T-helper 17 cell (primary cell): ENCODE measurements around the gene BARHL2. TPM values are rescaled to one million over a fixed set of nuclear protein-coding genes. Genes with fewer than 3 reads are reported as not detected.

Source experiments
- ATAC-seq: fragments of 150-1000 bp; cut with Tn5 transposase; 2 replicates; pipeline ENCODE4 v1.10.0; 2021; ENCODE audit warnings: mild to moderate bottlenecking, moderate library complexity
- DNase-seq, 3 donors: peaks; one replicate each; pipeline versions ENCODE4 v3.0.0 to v3.0.0-alpha.2; 2020 to 2021
- H3K9me3 ChIP-seq: one replicate; pipeline ENCODE4 v1.7.0; 2013; ENCODE audit warnings: low read length, mild to moderate bottlenecking; ENCODE audit not compliant: control insufficient read depth, poor library complexity, severe bottlenecking
- H3K27ac Mint-ChIP-seq: one replicate; pipeline ENCODE4 v1.8.0; 2022; ENCODE audit warnings: mild to moderate bottlenecking, moderate library complexity, mixed read lengths
- H3K27me3 Mint-ChIP-seq: one replicate; pipeline ENCODE4 v1.8.0; 2022; ENCODE audit warnings: mixed read lengths
- H3K36me3 Mint-ChIP-seq: one replicate; pipeline ENCODE4 v1.8.0; 2022; ENCODE audit warnings: low read depth, mixed read lengths
- H3K4me1 Mint-ChIP-seq: one replicate; pipeline ENCODE4 v1.8.0; 2022; ENCODE audit warnings: mild to moderate bottlenecking, mixed read lengths
- H3K4me3 Mint-ChIP-seq: one replicate; pipeline ENCODE4 v1.8.0; 2022; ENCODE audit warnings: mild to moderate bottlenecking, moderate library complexity, mixed read lengths
- total RNA-seq, 4 donors: library from RNA in 2 of 4; stranded (reverse) in 2 of 4; gene quantifications; one replicate each; pipeline ENCODE4 v1.2.3 and lab custom pipeline; 2022 to 2026

Gene BARHL2
- total RNA-seq, 2 donors from 2014 or later: not detected

- no peaks in the 10 kb centered on the region for H3K9me3 ChIP-seq
- no peak for DNase-seq
- Mint-ChIP-seq H3K4me3 (no peak overlapping the region), H3K36me3 (peaks cover 4% of the 10 kb centered on the region), H3K27ac (no peak overlapping the region), H3K4me1 (peaks cover 8% of the 10 kb centered on the region), H3K27me3 (peaks cover 94% of the 10 kb centered on the region)
- no peak for ATAC-seq
Measured at GRCh38 chr1:90712153-90712856, 4.8 kb downstream of the BARHL2 start.

GRCh38 chr1:90711696-90712095, 5.4 kb downstream of the BARHL2 start:
- no peak overlapping the region for H3K27ac Mint-ChIP-seq

GRCh38 chr1:90710579-90711536, 6.2 kb downstream of the BARHL2 start:
- no peak overlapping the region for H3K27ac Mint-ChIP-seq
- peaks cover 4% of the 10 kb centered on the region for H3K36me3 Mint-ChIP-seq
- H3K27me3 Mint-ChIP-seq: peaks cover 92% of the 10 kb centered on the region
- ATAC-seq (no peak), DNase-seq (no peak)
- no peaks in the 10 kb centered on the region for H3K9me3 ChIP-seq
- peaks cover 17% of the 10 kb centered on the region for H3K4me1 Mint-ChIP-seq
- H3K4me3 Mint-ChIP-seq: no peak overlapping the region

More at GRCh38 chr1:90711696-90712095, 5.4 kb downstream of the BARHL2 start:
- Mint-ChIP-seq H3K4me3 (no peak overlapping the region), H3K27me3 (peaks cover 93% of the 10 kb centered on the region), H3K36me3 (peaks cover 4% of the 10 kb centered on the region), H3K4me1 (peaks cover 14% of the 10 kb centered on the region)
- ATAC-seq: no peak
- no peak for DNase-seq
- no peaks in the 10 kb centered on the region for H3K9me3 ChIP-seq

- H3K36me3 Mint-ChIP-seq: peaks cover 6% of the 10 kb centered on the region
- H3K9me3 ChIP-seq: no peaks in the 10 kb centered on the region
Measured at GRCh38 chr1:90709535-90709934, 7.6 kb downstream of the BARHL2 start.

GRCh38 chr1:90708826-90709225, 8.3 kb downstream of the BARHL2 start:
- peaks cover 6% of the 10 kb centered on the region for H3K36me3 Mint-ChIP-seq
- peaks cover 95% of the 10 kb centered on the region for H3K27me3 Mint-ChIP-seq
- ATAC-seq (no peak), DNase-seq (no peak)
- H3K9me3 ChIP-seq: no peaks in the 10 kb centered on the region
- peaks cover 18% of the 10 kb centered on the region for H3K4me1 Mint-ChIP-seq
- H3K4me3 Mint-ChIP-seq: no peak overlapping the region
- no peak overlapping the region for H3K27ac Mint-ChIP-seq

More at GRCh38 chr1:90709535-90709934, 7.6 kb downstream of the BARHL2 start:
- Mint-ChIP-seq H3K4me3 (no peak overlapping the region), H3K27ac (no peak overlapping the region), H3K4me1 (peaks cover 18% of the 10 kb centered on the region), H3K27me3 (peaks cover 94% of the 10 kb centered on the region)
- DNase-seq: no peak
- ATAC-seq: no peak

GRCh38 chr1:90708236-90708786, 8.8 kb downstream of the BARHL2 start:
- Mint-ChIP-seq H3K27ac (no peak overlapping the region), H3K27me3 (peaks cover 92% of the 10 kb centered on the region), H3K4me3 (no peak overlapping the region), H3K36me3 (peaks cover 5% of the 10 kb centered on the region), H3K4me1 (peaks cover 16% of the 10 kb centered on the region)
- DNase-seq (no peak), ATAC-seq (no peak)
- H3K9me3 ChIP-seq: no peaks in the 10 kb centered on the region

- H3K27me3 Mint-ChIP-seq: peaks cover 84% of the 10 kb centered on the region
- DNase-seq: no peak
- ATAC-seq: peak; percentile 61
- H3K36me3 Mint-ChIP-seq: peaks cover 4% of the 10 kb centered on the region
- no peaks in the 10 kb centered on the region for H3K9me3 ChIP-seq
- peak overlapping the region; percentile 24 for H3K27ac Mint-ChIP-seq
- H3K4me1 Mint-ChIP-seq: peaks cover 15% of the 10 kb centered on the region
- peak overlapping the region; percentile 63 for H3K4me3 Mint-ChIP-seq
Measured at GRCh38 chr1:90707363-90707710, 9.8 kb downstream of the BARHL2 start.

GRCh38 chr1:90706437-90707362, 10.4 kb downstream of the BARHL2 start:
- peak overlapping the region; percentile 63 for H3K4me3 Mint-ChIP-seq
- ATAC-seq (peak; percentile 62), DNase-seq (no peak)
- no peaks in the 10 kb centered on the region for H3K9me3 ChIP-seq
- peak overlapping the region; percentile 24 for H3K27ac Mint-ChIP-seq
- peaks cover 84% of the 10 kb centered on the region for H3K27me3 Mint-ChIP-seq
- peaks cover 4% of the 10 kb centered on the region for H3K36me3 Mint-ChIP-seq
- peaks cover 15% of the 10 kb centered on the region for H3K4me1 Mint-ChIP-seq

- Mint-ChIP-seq H3K27ac (no peak overlapping the region), H3K4me3 (peak overlapping the region; percentile 21), H3K36me3 (peaks cover 4% of the 10 kb centered on the region), H3K27me3 (peaks cover 86% of the 10 kb centered on the region), H3K4me1 (peaks cover 13% of the 10 kb centered on the region)
- H3K9me3 ChIP-seq: no peaks in the 10 kb centered on the region
- DNase-seq (no peak), ATAC-seq (no peak)
Measured at GRCh38 chr1:90705956-90706355, 11.1 kb downstream of the BARHL2 start.

- no peaks in the 10 kb centered on the region for H3K9me3 ChIP-seq
- Mint-ChIP-seq H3K27ac (no peak overlapping the region), H3K36me3 (peaks cover 4% of the 10 kb centered on the region), H3K27me3 (peaks cover 77% of the 10 kb centered on the region), H3K4me1 (peaks cover 13% of the 10 kb centered on the region), H3K4me3 (no peak overlapping the region)
- ATAC-seq (no peak), DNase-seq (no peak)
Measured at GRCh38 chr1:90704817-90705216, 12.3 kb downstream of the BARHL2 start.

- H3K27me3 Mint-ChIP-seq: peaks cover 53% of the 10 kb centered on the region
- H3K4me3 Mint-ChIP-seq: no peak overlapping the region
- no peak overlapping the region for H3K27ac Mint-ChIP-seq
- DNase-seq: no peak
- H3K9me3 ChIP-seq: no peaks in the 10 kb centered on the region
- no peak for ATAC-seq
- no peaks in the 10 kb centered on the region for H3K4me1 Mint-ChIP-seq
- peaks cover 4% of the 10 kb centered on the region for H3K36me3 Mint-ChIP-seq
Measured at GRCh38 chr1:90694846-90695245, 22.3 kb downstream of the BARHL2 start.

GRCh38 chr1:90687747-90688146, 29.4 kb downstream of the BARHL2 start:
- ATAC-seq (no peak), DNase-seq (no peak)
- Mint-ChIP-seq H3K4me1 (no peaks in the 10 kb centered on the region), H3K4me3 (no peak overlapping the region), H3K36me3 (peaks cover 2% of the 10 kb centered on the region), H3K27ac (no peak overlapping the region), H3K27me3 (peaks cover 31% of the 10 kb centered on the region)
- no peaks in the 10 kb centered on the region for H3K9me3 ChIP-seq
